GM21717 (cell line): ENCODE data around the gene EFCAB8.

ENCODE experiments used
- ATAC-seq: cut with Tn5 transposase; IDR thresholded peaks from one replicate; pipeline ENCODE4 v1.9.1; 2021; ENCODE audit warnings: mild to moderate bottlenecking, moderate library complexity; ENCODE audit not compliant: unreplicated experiment

EFCAB8 gene

DNA sequence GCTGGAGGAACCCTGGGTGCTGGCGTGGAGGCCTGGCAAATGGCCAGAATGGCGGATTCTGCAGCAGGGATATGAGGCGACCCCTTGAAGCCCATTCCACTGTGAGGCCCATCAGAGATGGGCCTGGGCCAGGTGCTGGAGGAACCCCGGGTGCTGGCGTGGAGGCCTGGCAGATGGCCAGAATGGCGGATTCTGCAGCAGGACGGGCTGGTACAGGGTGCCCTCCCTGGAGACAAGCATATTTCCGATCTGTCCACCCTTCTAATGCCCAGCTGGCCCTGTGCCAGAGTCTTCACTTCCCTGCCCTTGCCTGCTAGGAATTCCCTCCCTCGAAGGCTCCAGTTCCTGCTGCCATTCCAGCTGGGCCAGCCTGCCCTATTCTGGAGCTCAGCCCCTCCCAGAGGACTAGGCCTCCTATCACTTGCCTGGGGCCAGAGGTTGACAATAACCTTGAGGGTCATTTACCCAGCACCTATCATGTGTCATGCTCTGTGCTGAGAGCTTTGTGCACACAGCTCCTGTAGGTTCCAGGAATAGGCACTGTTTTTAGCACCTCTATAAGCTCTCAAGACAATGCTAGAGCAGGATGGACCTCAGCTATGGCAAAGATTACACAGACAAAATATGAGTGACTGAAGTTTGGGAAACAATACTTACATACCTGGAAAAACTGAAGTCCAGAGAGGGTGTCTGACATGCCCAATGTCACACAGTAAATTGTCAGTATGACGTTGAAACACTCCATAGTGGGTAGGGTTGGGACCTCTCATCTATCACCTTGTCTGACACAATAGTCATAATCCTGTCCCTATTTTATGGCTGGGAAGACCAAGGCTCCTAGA is 124.1 kb downstream of the EFCAB8 start:
- no peak for ATAC-seq

DNA sequence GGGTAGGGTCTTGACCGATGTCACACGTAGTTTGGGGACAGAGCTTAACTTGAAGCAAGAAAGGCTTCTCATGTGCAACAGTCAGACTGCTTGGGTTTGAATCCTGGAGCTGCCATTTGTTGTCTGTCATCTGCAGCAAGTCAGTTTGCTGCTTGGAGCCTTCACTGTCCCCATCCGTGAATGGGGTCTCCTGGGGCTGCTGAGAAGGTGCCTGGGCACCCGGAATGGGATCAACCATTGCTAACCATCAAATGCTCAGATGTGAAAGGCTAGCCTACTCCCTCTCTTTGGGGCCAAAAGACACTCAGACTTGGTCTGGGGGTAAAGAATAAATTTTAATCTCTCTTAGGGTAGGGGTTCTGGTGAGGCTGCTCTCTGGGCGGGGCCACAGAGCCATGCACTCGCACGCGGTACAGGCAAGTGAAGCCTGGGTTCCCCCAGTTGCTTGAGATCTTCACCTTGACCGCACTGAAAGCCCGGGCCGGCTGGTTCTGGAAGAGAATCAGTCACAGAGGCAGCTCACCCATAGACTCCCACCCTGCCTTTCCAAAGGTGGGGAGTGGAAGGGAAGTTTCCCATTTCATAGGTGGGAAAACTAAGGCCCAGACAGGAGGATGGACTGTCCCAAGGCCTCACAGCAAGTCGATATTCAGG is 124.9 kb downstream of the EFCAB8 start:
- ATAC-seq, result no peak

DNA sequence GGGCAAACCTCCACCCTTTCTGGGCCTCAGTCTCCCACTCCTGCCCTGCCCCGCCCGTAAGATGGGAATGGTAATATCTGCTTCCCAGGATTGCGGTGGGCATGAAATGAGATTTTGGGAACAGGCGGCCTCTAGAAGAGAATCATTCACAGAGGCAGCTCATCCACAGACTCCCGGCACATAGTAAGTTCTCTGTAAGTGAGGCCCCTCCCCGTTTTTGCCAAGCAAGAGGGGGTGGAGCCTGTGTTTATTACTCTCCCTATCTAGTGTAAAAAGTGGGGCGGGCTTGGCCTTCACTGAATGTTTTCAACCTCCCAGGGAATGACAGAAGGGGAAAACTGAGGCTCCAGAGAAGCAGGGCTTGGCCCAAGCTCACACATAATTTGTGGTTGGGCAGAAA is 125.5 kb downstream of the EFCAB8 start:
- no peak for ATAC-seq

DNA sequence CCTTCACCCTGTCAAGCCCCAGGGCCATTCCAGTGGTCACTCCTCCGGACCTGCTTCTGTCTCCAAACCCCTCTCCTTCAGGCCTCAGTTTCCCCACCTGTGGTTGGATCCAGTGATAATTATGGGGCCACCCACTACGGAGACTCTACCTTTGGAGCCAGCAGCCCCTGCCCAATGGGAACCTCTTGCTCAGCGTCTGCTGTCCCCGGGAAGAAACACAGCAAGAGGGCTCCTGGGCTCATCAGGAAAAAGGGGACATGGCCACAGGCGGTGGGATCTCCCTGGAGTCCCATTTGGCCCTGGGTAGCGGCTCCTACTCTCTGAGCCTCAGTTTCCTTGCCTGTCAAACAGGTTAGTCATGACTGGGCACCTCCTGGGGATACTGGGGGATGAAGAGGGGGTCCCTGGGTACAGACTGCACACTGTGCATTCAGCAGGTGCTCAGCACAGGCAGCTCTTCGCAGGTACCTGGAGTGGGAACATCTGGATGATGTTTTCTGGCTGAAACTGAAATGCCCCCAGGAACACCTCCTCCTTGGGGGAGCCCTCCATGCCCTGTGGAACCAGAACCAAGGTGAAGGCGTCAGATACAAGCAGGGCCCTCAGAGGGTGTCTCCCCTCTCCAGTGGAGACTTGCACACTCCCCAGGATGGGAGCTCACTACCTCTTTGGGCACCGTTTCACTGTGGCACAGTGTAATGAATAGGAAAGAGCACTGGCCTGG is 126.1 kb downstream of the EFCAB8 start:
- ATAC-seq, result no peak

DNA sequence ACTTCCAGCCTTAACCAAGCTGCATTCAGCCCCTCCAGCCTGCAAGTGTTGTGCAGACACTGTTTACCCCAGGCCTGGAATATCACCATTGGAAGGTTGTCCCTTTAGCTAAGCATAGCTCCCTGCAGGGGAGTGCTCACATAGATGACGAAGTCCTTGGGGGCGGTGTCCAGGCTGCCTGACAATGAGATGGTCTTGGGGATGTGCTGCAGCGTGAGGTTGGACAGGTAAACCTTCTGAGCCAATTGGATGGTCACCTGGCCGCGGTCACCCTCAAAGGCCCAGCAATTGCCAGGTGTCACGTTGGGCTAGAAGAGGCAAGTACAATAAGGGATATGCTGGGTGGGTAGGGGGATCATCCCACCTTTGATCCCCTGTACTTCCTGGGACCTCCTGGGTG is 126.9 kb downstream of the EFCAB8 start:
- ATAC-seq, result no peak

DNA sequence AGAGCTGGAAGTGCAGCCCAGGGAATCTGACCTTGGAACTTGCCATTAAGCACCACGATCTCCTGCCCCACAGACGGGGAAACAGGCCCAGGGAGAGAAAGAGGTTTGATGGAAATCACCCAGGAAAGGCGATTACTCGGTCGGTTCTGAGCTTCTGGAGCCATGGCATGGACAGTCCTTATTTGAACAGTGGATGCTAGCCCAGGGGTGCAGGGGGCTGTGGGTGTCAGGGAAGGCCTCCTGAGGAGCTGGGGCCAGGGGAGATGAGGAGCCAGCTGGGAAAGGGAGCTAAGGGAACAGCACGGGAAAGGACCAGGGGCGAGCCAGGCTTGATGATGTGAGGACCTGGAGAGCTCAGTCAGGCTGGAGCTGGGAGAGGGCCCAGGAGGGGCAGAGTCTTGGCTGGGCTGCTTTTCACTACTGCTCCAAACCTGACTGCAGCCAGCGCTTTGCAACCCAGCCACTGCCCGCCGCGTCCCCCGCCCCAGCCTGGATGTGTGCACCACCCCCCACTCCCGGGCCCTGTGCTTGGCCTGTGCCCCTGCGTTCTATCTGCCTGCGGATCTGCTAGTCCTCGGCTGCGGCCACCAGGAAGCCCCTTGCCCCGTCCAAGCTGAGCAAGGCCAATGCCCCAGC is 127.7 kb downstream of the EFCAB8 start:
- no peak for ATAC-seq

DNA sequence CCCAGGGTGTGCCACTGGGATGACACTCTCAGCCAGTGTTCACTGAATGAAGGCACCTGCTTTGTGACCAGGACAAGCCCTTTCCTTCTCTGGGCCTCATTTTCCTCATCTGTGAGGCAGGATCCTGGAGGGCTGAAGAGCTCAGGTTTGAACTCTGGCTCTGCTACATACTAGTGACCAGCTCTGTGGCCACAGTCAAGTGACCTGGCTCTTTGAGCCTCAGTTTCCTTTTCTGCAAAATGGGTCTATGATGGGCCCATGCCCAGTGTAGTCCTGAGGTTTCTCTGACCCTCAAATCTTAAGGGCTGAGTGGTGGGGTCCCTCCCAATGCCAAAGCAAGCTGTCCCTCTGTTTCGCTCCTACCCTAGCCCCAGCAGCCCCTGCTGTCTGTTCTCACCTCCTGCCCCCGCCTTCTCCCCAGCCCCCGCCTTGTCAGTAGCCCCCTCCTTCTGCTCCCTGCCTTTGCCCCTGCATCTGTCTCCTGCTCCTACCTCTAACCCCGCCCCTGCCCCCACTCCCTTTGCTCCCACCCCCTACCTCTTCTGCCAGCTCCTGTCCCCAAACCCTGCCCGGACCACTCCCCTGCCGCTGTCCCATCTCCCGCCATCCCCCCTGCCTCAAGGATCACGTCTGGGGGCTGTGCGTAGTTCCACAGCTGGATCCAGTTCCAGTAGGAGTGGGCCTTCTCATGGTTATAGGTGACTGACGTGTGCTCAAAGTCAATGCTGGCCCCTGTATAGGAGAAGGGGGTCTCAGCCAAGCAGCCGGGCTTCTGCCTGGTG is 128.5 kb downstream of the EFCAB8 start:
- no peak for ATAC-seq

DNA sequence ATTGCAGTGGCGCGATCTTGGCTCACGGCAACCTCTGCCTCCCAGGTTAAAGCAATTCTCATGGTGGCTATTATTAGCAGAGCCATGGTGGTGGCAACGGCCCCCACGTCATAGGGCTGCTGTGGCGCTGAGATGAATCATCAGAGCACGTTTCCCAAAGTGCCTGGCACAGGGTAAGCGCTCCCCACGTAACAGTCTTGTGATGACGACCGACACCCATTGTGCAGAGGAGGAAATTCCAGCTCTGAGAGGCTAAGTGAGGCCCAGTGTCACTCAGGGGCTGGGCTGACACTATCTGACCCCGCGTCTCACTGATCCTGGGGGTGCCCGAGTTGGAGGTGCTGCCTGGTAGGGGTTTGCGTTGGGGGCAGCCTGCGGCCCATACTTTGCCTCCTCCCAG is 129.3 kb downstream of the EFCAB8 start:
- no peak for ATAC-seq

DNA sequence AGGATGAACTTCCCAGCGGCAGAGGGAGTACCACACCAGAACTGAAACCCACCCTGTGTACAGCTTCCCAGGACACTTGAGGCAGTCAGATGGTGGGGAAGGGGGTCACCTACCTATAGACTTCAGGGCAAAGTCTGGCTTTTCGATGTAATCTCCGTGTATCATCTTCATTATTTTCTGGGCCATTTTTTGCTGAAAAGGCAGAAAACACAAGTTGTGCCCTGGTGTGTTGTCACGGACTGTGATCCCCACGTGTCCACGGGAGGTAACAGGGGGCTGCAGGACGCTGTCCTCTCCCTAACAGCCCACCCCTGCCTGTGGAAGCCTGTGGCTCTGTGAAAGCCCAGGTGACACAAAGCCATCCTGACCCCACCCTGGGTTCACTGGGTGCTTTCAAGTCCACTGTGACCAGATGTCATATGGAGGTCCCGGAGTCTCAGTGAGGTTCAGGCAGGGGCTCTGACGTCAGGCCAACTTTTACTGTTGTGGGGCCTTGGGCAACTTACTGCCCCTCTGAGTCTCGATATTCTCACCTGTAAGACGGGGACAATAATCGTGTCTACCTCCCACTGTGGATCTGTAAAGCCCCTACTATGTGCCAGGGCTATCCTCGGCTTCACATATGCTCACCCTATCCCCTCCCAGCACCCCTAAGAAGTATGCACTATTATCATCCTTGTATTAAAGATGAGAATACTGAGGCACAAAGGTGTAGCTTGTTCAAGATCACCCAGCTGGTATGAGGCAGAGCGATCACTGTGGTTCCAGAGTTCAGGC is 131.0 kb downstream of the EFCAB8 start:
- no peak for ATAC-seq

DNA sequence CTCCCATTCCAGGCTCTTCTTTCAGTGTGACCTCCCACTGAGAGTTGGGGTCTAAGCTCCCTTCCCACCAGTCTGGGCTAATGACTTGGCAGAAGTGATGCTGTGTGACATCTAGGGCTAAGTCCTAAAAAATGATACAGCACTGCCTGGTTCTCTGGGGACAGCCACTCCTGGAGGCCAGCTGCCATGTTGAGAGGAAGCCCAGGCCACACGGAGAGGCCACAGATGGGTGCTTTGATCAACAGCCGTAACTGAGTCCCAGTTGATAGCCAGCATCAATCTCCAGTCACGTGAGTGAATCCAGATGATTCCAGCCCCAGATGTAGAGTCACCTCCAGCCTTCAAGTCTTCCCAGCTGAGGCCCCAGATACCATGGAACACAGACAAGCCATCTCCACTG is 131.7 kb downstream of the EFCAB8 start:
- ATAC-seq, result no peak

DNA sequence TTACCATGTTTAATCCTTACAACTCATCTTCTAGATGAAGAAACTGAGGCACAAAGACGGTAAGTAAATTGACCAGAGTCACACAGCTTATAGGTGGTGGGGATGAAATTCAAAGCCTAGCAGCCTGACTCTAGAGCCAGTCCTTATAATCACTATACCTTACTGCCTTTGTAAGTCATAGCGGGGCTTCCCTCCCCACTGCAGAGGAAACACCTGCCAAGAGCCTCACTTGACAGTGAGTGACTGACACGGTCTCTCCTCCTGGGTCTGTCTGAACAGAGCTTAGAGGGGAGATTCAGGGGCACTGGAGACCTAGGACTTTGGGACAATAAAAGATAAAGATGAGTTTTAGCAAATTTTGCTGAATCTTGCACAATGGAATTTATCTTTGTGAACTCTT is 132.7 kb downstream of the EFCAB8 start:
- no peak for ATAC-seq

DNA sequence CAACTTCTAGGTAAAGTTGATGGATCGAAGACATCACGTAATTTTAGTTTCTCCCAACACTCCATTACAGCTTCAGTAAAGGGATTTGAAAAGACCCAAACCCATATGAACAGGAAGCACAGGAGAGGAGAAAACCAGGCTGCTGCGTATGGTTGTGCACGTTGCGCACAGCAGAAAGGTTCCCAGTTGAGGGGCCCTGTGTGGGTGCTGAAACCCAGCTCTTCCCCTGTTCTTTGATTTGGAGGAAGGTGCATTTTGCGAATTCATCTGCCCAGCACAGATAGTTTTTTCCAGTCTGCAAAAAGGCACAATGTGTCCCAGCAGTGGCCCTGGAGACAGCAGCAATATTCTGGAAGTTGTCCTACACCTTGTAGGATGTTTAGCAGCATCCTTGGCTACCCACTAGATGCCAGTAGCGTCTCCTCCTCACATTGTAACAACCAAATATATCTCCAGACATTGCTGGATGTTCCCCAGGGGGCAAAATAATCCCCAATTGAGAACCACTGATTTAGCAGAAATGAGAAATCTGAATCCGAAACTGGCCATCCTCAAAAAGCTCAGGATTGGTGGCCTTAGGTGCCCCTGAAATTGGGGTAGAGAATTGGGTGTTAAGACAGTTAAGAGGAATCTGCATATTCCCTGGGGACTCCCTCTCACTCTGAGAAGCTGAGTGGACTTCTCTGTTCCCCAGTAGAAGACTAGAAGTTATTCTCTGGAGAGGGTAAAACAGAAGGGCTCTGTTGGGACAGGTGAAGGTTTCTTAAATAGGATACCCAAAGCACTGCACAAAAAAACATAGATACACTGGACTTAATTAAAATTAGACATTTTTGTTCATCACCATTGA is 133.3 kb downstream of the EFCAB8 start:
- ATAC-seq, result no peak

DNA sequence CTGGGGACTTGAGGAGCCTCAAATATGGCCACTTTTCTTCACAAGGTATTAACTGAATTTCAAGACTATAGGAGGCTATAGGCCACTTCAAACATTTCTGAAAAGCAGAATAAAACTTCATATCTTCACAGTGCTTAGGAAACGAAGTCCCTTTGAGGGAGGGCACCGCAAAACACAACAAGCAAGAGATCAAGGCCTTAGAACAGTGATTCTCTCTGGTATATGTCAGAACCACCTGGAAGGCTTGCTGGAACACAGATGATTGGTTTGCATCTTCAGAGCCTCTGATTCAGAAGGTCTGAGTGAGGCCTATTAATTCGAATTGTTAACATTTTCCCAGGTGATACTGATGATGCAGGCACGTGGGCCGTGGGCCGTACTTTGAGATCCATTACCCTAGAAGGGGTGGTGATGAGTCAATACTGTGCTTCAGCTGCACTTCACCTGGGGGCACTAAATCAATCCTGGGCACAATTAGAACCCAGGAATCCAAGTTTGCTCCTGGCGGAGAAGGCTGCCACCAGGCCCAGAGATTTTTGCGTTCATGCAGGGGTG is 134.8 kb downstream of the EFCAB8 start:
- ATAC-seq, result no peak

DNA sequence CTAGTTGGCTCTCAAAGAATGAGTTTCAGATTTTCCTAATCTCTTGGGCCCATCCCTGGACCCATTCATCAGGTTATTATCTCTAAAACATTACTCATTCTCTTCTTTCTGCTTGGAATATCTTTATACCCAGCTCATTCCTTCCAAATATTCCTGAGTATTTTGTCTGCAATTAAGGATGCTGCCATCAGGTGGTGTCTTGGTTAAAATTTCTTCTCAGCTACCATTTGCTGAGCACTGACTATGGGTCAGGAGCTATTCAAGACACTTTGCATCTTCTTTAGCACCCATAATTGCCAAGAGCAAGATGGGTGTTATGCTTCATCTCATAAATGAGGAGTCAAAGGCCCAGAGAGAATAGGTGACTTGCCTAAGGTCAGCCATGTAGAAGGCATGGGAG is 137.1 kb downstream of the EFCAB8 start:
- ATAC-seq, result no peak

DNA sequence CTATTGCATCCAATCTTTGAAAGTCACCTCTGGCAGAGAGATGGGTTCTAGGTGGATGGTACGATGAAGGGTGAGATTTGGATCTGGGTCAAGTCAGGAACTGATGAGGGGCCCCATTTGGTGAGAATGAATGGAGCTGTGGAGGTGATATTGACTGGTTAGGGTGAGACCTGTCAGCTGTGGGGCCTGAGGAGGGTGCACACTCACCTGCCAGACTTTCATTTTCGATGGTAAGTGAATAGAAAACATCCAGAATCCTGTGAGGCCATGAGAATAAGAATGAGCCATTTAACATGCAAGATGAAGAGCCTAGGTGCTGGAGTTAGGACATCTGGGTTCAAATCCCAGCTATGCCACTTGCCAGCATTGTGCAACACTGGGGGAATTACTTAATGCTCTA is 138.7 kb downstream of the EFCAB8 start:
- ATAC-seq, result no peak

DNA sequence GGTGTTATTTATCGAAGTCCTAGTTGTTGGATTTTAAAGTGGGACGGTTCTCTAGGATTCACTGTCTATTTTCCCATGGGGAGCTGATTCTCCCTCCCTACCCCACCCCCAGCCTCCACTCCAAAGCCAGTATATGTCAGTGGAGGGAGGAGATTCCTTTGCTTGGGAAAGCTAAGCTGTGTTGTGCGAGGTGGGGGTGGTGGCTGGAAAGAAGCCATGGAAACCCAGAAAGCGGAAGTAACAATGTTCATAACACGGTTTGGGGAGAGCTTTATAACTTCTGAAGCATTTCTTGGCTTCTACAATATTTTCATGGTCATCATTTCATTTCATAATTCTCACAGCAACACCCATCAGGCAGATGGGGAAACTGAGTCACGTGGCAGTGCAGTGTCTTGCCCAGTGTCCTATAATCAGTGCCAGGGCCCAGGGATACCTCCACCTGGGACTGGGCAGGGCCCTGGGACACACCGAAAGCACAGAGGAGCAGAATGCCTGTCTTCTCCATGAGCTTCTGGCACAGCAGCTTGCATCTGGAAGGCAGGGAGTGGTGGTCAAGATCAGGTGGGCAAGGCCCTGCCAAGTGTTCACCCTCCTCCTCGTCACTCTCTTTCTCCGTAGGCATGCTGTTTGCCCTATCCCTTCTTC is 141.0 kb downstream of the EFCAB8 start:
- ATAC-seq, result no peak

DNA sequence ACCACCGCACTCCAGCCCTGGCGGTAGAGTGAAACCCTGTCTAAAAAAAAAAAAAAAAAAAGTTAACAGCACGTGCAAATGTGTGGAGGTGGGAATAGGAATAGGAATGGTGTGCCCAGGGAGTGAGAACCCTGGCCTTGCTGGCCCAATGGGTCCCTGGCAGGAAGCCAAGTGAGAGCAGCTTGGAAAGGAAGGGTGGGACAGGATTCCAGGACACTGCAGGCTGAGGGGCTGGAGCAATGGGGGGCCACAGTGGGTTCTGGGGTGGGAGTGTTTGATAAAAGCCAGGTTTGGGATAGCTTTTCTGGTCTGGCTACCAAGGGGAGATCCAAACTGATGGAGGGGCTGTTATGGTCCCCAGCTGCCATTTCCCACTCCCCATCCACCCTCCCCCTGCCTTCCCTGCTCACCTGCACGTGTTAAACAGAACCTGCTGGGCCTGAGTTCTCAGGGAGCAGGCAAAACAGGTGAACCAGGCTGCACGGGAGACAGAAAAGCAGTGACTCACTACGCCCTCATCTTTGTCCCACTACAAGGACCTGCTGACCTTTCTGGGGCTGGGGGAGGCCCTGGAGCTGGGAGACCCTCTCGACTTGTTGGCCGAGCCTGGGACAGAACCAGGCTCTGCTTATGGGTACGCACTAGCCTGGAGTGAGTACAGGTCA is 142.2 kb downstream of the EFCAB8 start:
- ATAC-seq, result no peak
